K562 (cell line): ENCODE data around the gene SF3B3. TPM values are rescaled to one million over a fixed set of nuclear protein-coding genes. Genes with fewer than 3 reads are reported as not detected.

ENCODE experiments used
- ATAC-seq: fragments of 200-7000 bp; cut with Tn5 transposase; 3 replicates; pipeline ENCODE4 v1.9.1; 2020; ENCODE audit warnings: moderate library complexity
- BruUV-seq: library from RNA; stranded (reverse); fragments of 400-500 nt; replicated peaks from 2 replicates; lab custom pipeline; 2021; lab: Mats Ljungman, UMichigan
- CTCF ChIA-PET: fragments of 300-600 bp; formaldehyde crosslinking; extraction: SDS; loops from one replicate; lab custom pipeline; 2021; ENCODE audit warnings: low intra/inter-chr PET ratio; lab: Yijun Ruan, JAX
- POLR2A ChIA-PET: fragments of 300-600, 350-650 bp; sonication (Branson Sonifier 250); formaldehyde crosslinking; extraction: SDS; loops from one replicate; lab custom pipeline; 2021; ENCODE audit warnings: antibody characterized with exemption, inconsistent platforms; lab: Yijun Ruan, JAX
- DNase-seq, 4 experiments: peaks; one replicate each; pipeline versions ENCODE4 v3.0.0 to v3.0.0-alpha.2; 2011 to 2018; ENCODE audit warnings: low spot score in 3 of 4, mixed read lengths in 3 of 4; ENCODE audit errors: extremely low read depth in 1 of 4
- FAIRE-seq: peaks from 2 replicates; lab custom pipeline; 2011; peaks lifted over from hg19 to GRCh38; lab: Jason Lieb, UNC
- H2AFZ ChIP-seq: 2 replicates; pipeline ENCODE4 v1.6.0; 2011; ENCODE audit warnings: low read depth, low read length, control low read depth, inconsistent platforms
- H3K27ac ChIP-seq: fragments of 200-600 bp; 3 replicates; pipeline ENCODE4 v1.8.0; 2011; ENCODE audit warnings: low read depth, mild to moderate bottlenecking, control low read depth, inconsistent platforms, low read length, moderate library complexity, mixed read lengths; ENCODE audit errors: extremely low read depth
- H3K27me3 ChIP-seq, 2 experiments: fragments of 300-600 bp in 1 of 2; 2 replicates in 1 of 2; 3 replicates in 1 of 2; pipeline versions ENCODE4 v1.6.0 to v1.8.0; 2011; ENCODE audit warnings: inconsistent platforms in 2 of 2, low read length in 2 of 2, mild to moderate bottlenecking in 1 of 2, mixed read lengths in 1 of 2, moderate library complexity in 1 of 2; ENCODE audit not compliant: control insufficient read depth in 2 of 2, insufficient read depth in 2 of 2
- H3K36me3 ChIP-seq: fragments of 300-600 bp; 3 replicates; pipeline ENCODE4 v1.8.0; 2011; ENCODE audit warnings: mild to moderate bottlenecking, low read length, inconsistent platforms; ENCODE audit not compliant: control insufficient read depth, insufficient read depth
- H3K4me1 ChIP-seq, 2 experiments: fragments of 200-600 bp in 1 of 2; replicated peaks in 1 of 2; 2 replicates in 1 of 2; 3 replicates in 1 of 2; pipeline versions ENCODE4 v1.5.1 to v1.8.0; 2011; ENCODE audit warnings: inconsistent platforms in 2 of 2, low read length in 2 of 2, mild to moderate bottlenecking in 1 of 2, mixed read lengths in 1 of 2, moderate library complexity in 1 of 2; ENCODE audit not compliant: control insufficient read depth in 2 of 2, insufficient read depth in 2 of 2
- H3K4me2 ChIP-seq: 2 replicates; pipeline ENCODE4 v1.6.1; 2011; ENCODE audit warnings: low read length, control low read depth, inconsistent platforms, mixed read lengths; ENCODE audit not compliant: insufficient read depth
- H3K4me3 ChIP-seq: fragments of 200-600 bp; sonication (generic), shearing (Covaris generic); 2 replicates; pipeline ENCODE4 v1.5.1; 2016; ENCODE audit warnings: control low read depth, inconsistent platforms
- H3K79me2 ChIP-seq: fragments of 200-600 bp; 3 replicates; pipeline ENCODE4 v1.8.0; 2011; ENCODE audit warnings: low read length, inconsistent platforms; ENCODE audit not compliant: control insufficient read depth, insufficient read depth
- H3K9ac ChIP-seq, 2 experiments: 2 replicates each; pipeline versions ENCODE4 v1.6.0 to v1.6.1; 2011; ENCODE audit warnings: low read depth in 2 of 2, low read length in 2 of 2, control low read depth in 1 of 2, inconsistent platforms in 1 of 2, mild to moderate bottlenecking in 1 of 2, mixed read lengths in 1 of 2; ENCODE audit not compliant: insufficient read depth in 1 of 2
- H3K9me1 ChIP-seq: one replicate; pipeline ENCODE4 v1.6.0; 2011; ENCODE audit warnings: inconsistent platforms, mild to moderate bottlenecking, low read length, moderate library complexity; ENCODE audit not compliant: control insufficient read depth, insufficient read depth
- H3K9me3 ChIP-seq: replicated peaks from 2 replicates; pipeline ENCODE4 v1.5.1; 2011; ENCODE audit warnings: low read depth, low read length, inconsistent platforms; ENCODE audit not compliant: control insufficient read depth, insufficient read depth
- H4K20me1 ChIP-seq: replicated peaks from 2 replicates; pipeline ENCODE4 v1.6.1; 2011; ENCODE audit warnings: low read length, inconsistent platforms, mixed read lengths; ENCODE audit not compliant: control insufficient read depth, insufficient read depth
- ARNT ChIP-seq, 2 experiments: fragments of 450-650 bp; IDR thresholded peaks; 2 replicates each; pipeline ENCODE4 v1.6.1; 2016; ENCODE audit warnings: mild to moderate bottlenecking in 1 of 2
- CXXC5 ChIP-seq: fragments of 250-450 bp; sonication (Bioruptor Pico); IDR thresholded peaks from 2 replicates; pipeline ENCODE4 v1.8.0; 2022; ENCODE audit warnings: inconsistent platforms, mild to moderate bottlenecking, moderate library complexity
- DMBX1 ChIP-seq: fragments of 250-450 bp; sonication (Bioruptor Pico); IDR thresholded peaks from 2 replicates; pipeline ENCODE4 v1.8.0; 2022; ENCODE audit warnings: inconsistent platforms, mild to moderate bottlenecking, moderate library complexity, borderline replicate concordance
- DPF2 ChIP-seq: fragments of 450-650 bp; IDR thresholded peaks from 2 replicates; pipeline ENCODE4 v1.6.1; 2016
- EWSR1 ChIP-seq: fragments of 450-650 bp; IDR thresholded peaks from 2 replicates; pipeline ENCODE4 v1.6.1; 2018; ENCODE audit warnings: borderline replicate concordance, mild to moderate bottlenecking, low read depth, moderate library complexity; ENCODE audit not compliant: partially characterized antibody
- HNRNPH1 ChIP-seq: fragments of 200-400 bp; formaldehyde crosslinking; optimal IDR thresholded peaks from 2 replicates; pipeline ENCODE3; 2017; ENCODE audit warnings: low read depth, mild to moderate bottlenecking, low read length, moderate library complexity
- JUNB ChIP-seq: fragments of 450-650 bp; formaldehyde crosslinking; conservative IDR thresholded peaks from 2 replicates; pipeline ENCODE4 v1.4.0; 2020; ENCODE audit warnings: mild to moderate bottlenecking
- MEF2D ChIP-seq: conservative IDR thresholded peaks from 2 replicates; pipeline ENCODE4 v1.6.1; 2016; ENCODE audit warnings: low read depth, missing genetic modification characterization, missing compliant biosample characterization
- SP1 ChIP-seq: sonication (generic); formaldehyde crosslinking; IDR thresholded peaks from 2 replicates; pipeline ENCODE4 v1.8.1; 2022; ENCODE audit warnings: mild to moderate bottlenecking, missing genetic modification reagents
- SRF ChIP-seq, 2 experiments: fragments of 250-450, 450-650 bp in 1 of 2; sonication (Bioruptor Pico) in 1 of 2; sonication (generic) in 1 of 2; formaldehyde crosslinking; IDR thresholded peaks; 2 replicates each; pipeline versions ENCODE4 v1.5.0 to v1.5.1; 2020 to 2022; ENCODE audit warnings: mild to moderate bottlenecking in 1 of 2, missing genetic modification reagents in 1 of 2
- TAF7 ChIP-seq: fragments of 450-650 bp; IDR thresholded peaks from 2 replicates; pipeline ENCODE4 v1.6.1; 2016; ENCODE audit warnings: missing genetic modification characterization, missing compliant biosample characterization
- ZNF445 ChIP-seq: fragments of 250-450 bp; sonication (Bioruptor Pico); IDR thresholded peaks from 2 replicates; pipeline ENCODE4 v1.4.0; 2020; ENCODE audit warnings: low read depth, mild to moderate bottlenecking, moderate library complexity
- ZNF785 ChIP-seq: fragments of 250-450 bp; sonication (Bioruptor Pico); IDR thresholded peaks from 2 replicates; pipeline ENCODE4 v1.4.0; 2020; ENCODE audit warnings: mild to moderate bottlenecking
- WGBS: fragments of 100-300 bp; shearing (Covaris generic); methylation state at CpG from one replicate; pipeline ENCODE4 v1.1.6; 2016; ENCODE audit warnings: low coverage, mixed read lengths; ENCODE audit not compliant: insufficient coverage; ENCODE audit errors: missing lambda C conversion rate; 5-methylcytosine and 5-hydroxymethylcytosine counted together
- in situ Hi-C: fragments of 300-500 bp; cut with MboI; formaldehyde crosslinking; loops from 4 replicates; pipeline ENCODE4 v1.15.0; 2018; ENCODE audit warnings: inconsistent platforms, mixed read lengths
- intact Hi-C: fragments of 100-400 bp; cut with micrococcal nuclease; formaldehyde crosslinking; loops from 2 replicates; pipeline ENCODE4 v1.14.2; 2022
- polyA plus RNA-seq, 8 experiments: library from polyadenylated mRNA; depleted of rRNA in 4 of 8; stranded (reverse) in 5 of 8; unstranded in 3 of 8; fragments of >200 nt; fragmentation: Nextera tagmentation in 2 of 8; fragmentation: Illumina TruSeq in 1 of 8; extraction: Ambion mirVana in 2 of 8; extraction: Trizol in 1 of 8; gene quantifications; 2 replicates each; pipeline versions ENCODE4 v1.2.1 to v1.2.3, GENCODE V29; 2011 to 2014; ENCODE audit warnings: inconsistent platforms in 1 of 8, missing spikeins in 1 of 8
- total RNA-seq, 7 experiments: library from RNA; depleted of rRNA in 6 of 7; stranded (reverse); fragments of >200 nt in 6 of 7; fragmentation: Illumina TruSeq in 2 of 7; extraction: Trizol in 2 of 7; gene quantifications; 2 replicates each; pipeline versions ENCODE4 v1.2.1 to v1.2.3, GENCODE V29; 2011 to 2021; ENCODE audit warnings: low replicate concordance in 1 of 7
- TF ChIP-seq, protein P1 (sequence below): sonication (generic); formaldehyde crosslinking; IDR thresholded peaks from 2 replicates; pipeline ENCODE4 v1.8.1; 2023; ENCODE audit warnings: mild to moderate bottlenecking, missing genetic modification reagents
- TF ChIP-seq, protein P2 (sequence below): fragments of 250-450 bp; sonication (Bioruptor Pico); IDR thresholded peaks from 2 replicates; pipeline ENCODE4 v1.4.0; 2020; ENCODE audit warnings: borderline replicate concordance

SF3B3 gene
- total and polyA plus RNA-seq, 9 of the 15 experiments (the other 6 are each of a cell fraction or from before 2014, with no cell fraction given): 98.9 to 546 (median 221) TPM

DNA sequence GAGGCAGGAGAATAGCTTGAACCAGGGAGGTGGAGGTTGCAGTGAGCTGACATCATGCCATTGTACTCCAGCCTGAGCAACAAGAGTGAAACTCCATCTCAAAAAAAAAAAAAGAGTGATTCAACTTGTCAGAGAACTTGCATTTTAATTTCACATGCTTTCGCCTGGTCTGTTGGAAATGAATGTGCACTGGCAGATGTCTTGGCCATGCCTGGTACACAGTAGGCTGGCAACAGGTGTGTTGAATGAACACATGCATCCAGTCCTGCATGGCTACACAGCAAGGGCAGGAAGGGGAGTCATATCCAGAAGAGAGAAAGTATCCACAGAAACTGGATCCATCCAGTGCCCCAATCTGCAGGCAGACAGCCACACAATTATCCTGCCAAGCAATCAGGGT lies 11.8 kb upstream of the SF3B3 start (continued):
- TF ChIP-seq HNRNPH1: no peak
- TF ChIP-seq DPF2: no peak
- TF ChIP-seq, protein P1, sequence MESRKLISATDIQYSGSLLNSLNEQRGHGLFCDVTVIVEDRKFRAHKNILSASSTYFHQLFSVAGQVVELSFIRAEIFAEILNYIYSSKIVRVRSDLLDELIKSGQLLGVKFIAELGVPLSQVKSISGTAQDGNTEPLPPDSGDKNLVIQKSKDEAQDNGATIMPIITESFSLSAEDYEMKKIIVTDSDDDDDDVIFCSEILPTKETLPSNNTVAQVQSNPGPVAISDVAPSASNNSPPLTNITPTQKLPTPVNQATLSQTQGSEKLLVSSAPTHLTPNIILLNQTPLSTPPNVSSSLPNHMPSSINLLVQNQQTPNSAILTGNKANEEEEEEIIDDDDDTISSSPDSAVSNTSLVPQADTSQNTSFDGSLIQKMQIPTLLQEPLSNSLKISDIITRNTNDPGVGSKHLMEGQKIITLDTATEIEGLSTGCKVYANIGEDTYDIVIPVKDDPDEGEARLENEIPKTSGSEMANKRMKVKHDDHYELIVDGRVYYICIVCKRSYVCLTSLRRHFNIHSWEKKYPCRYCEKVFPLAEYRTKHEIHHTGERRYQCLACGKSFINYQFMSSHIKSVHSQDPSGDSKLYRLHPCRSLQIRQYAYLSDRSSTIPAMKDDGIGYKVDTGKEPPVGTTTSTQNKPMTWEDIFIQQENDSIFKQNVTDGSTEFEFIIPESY (CRISPR knock-in tag): no peak
- no peak for TF ChIP-seq ZNF785 (CRISPR knock-in tag)
- no peak for TF ChIP-seq EWSR1
- no peak for TF ChIP-seq SRF (CRISPR knock-in tag; IDR thresholded peaks at IDR 0.05)
- TF ChIP-seq TAF7 (tag): no peak
- no peak for TF ChIP-seq MEF2D (tag)
- no peak for TF ChIP-seq ZNF445
- TF ChIP-seq, all 486 proteins: peak for 0

DNA sequence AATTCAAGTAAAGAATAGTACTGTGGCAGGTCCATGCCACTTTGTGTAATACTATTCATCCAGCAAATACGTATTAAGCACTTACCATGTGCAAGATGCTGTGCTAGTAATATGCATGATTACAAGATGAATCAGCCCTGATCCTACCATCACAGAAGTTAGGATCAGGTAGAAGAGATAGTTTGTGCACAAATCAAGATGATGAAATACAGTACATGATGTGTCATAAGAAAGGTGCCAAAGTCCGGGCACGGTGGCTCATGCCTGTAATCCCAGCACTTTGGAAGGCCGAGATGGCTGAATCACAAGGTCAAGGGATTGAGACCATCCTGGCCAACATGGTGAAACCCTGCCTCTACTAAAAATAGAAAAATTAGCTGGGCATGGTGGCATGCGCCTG lies 11.2 kb upstream of the SF3B3 start:
- H3K9me3 ChIP-seq: no peaks in the 10 kb centered on the region
- ChIA-PET CTCF (no interaction called here), POLR2A (no interaction called here)
- H3K27me3 ChIP-seq: no peaks in the 10 kb centered on the region
- DNase-seq: no peak
- WGBS: 79% methylated on average over 5 of the region's 5 CpGs
- no peak for ATAC-seq
- H2AFZ ChIP-seq: no peak overlapping the region
- H3K36me3 ChIP-seq: peaks cover 86% of the 10 kb centered on the region; the same call in 2 of the 3 replicates
- no peak overlapping the region for H3K4me2 ChIP-seq
- no peaks in the 10 kb centered on the region for H3K9me1 ChIP-seq
- intact Hi-C loops (no loop called here), in situ Hi-C loops (no loop called here)
- H3K79me2 ChIP-seq: no peaks in the 10 kb centered on the region
- no peaks in the 10 kb centered on the region; the same call in 1 of the 2 replicates for H4K20me1 ChIP-seq
- H3K4me1 ChIP-seq: no peaks in the 10 kb centered on the region
- no peak overlapping the region for H3K27ac ChIP-seq
- no TSS peak for BruUV-seq
- no peak for FAIRE-seq
- H3K4me3 ChIP-seq: no peak overlapping the region
- H3K9ac ChIP-seq: no peak overlapping the region
- TF ChIP-seq, protein P2, sequence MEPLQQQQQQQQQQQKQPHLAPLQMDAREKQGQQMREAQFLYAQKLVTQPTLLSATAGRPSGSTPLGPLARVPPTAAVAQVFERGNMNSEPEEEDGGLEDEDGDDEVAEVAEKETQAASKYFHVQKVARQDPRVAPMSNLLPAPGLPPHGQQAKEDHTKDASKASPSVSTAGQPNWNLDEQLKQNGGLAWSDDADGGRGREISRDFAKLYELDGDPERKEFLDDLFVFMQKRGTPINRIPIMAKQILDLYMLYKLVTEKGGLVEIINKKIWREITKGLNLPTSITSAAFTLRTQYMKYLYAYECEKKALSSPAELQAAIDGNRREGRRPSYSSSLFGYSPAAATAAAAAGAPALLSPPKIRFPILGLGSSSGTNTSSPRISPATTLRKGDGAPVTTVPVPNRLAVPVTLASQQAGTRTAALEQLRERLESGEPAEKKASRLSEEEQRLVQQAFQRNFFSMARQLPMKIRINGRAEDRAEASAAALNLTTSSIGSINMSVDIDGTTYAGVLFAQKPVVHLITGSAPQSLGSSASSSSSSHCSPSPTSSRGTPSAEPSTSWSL: no peak
- TF ChIP-seq CXXC5 (CRISPR knock-in tag): no peak
- no peak for TF ChIP-seq JUNB (CRISPR knock-in tag)
- TF ChIP-seq SP1: no peak
- no peak for TF ChIP-seq ARNT (IDR thresholded peaks at IDR 0.05)
- no peak for TF ChIP-seq DMBX1 (CRISPR knock-in tag)
